Spleen (tissue), 11 donors: ENCODE results near the gene ZMYND8. TPM values are rescaled to one million over a fixed set of nuclear protein-coding genes. Genes with fewer than 3 reads are reported as not detected.

ENCODE experiments used
- DNase-seq: peaks from one replicate; pipeline ENCODE4 v3.0.0-alpha.2; 2020
- H3K27ac ChIP-seq, 8 donors: fragments of 200-600 bp; sonication (generic) in 7 of 8; 1 replicate in 4 of 8; 2 replicates in 4 of 8; pipeline versions ENCODE4 v1.5.0 to v1.8.0; 2016 to 2021; ENCODE audit warnings: inconsistent platforms in 4 of 8, mild to moderate bottlenecking in 4 of 8, moderate library complexity in 1 of 8
- H3K27me3 ChIP-seq, 7 donors: fragments of 200-600 bp; sonication (generic) in 6 of 7; replicated peaks in 1 of 7; 1 replicate in 4 of 7; 2 replicates in 3 of 7; pipeline versions ENCODE4 v1.5.0 to v1.8.0; 2016 to 2021; ENCODE audit warnings: inconsistent platforms in 3 of 7, mild to moderate bottlenecking in 1 of 7
- H3K36me3 ChIP-seq, 6 donors: fragments of 200-600 bp; sonication (generic) in 5 of 6; 1 replicate in 4 of 6; 2 replicates in 2 of 6; pipeline versions ENCODE4 v1.5.0 to v1.8.0; 2016 to 2021; ENCODE audit warnings: inconsistent platforms in 2 of 6
- H3K4me1 ChIP-seq, 6 donors: fragments of 200-600 bp; sonication (generic) in 5 of 6; 1 replicate in 3 of 6; 2 replicates in 3 of 6; pipeline versions ENCODE4 v1.5.0 to v1.8.0; 2016 to 2021; ENCODE audit warnings: inconsistent platforms in 3 of 6
- H3K4me3 ChIP-seq, 8 donors: fragments of 200-600 bp; sonication (generic) in 7 of 8; 1 replicate in 4 of 8; 2 replicates in 4 of 8; pipeline versions ENCODE4 v1.5.0 to v1.8.0; 2016 to 2021; ENCODE audit warnings: inconsistent platforms in 4 of 8, mild to moderate bottlenecking in 4 of 8, moderate library complexity in 2 of 8
- H3K9me3 ChIP-seq, 8 donors: fragments of 200-600 bp; sonication (generic) in 7 of 8; 1 replicate in 4 of 8; 2 replicates in 4 of 8; pipeline versions ENCODE4 v1.5.0 to v1.8.0; 2016 to 2021; ENCODE audit warnings: inconsistent platforms in 4 of 8
- POLR2A ChIP-seq, 3 donors: fragments of 450-650 bp; IDR thresholded peaks; one replicate each; pipeline ENCODE4 v1.5.1; 2017; ENCODE audit warnings: antibody characterized with exemption in 3 of 3, mild to moderate bottlenecking in 1 of 3
- POLR2AphosphoS5 ChIP-seq, 3 donors: sonication (generic); formaldehyde crosslinking; IDR thresholded peaks; one replicate each; pipeline ENCODE4 v1.5.1; 2017; ENCODE audit warnings: antibody characterized with exemption in 3 of 3
- WGBS, 5 donors: extraction: QIAGEN DNeasy Blood & Tissue Kit in 3 of 5; methylation state at CpG; one replicate each; pipeline versions ENCODE4 v1.1.5 to v1.1.7; 2013 to 2018; 5-methylcytosine and 5-hydroxymethylcytosine counted together
- intact Hi-C: fragments of 100-400 bp; cut with DNase I; formaldehyde crosslinking; loops from one replicate; pipeline ENCODE4 v1.15.0; 2023; ENCODE audit warnings: low total_unique reads
- polyA plus RNA-seq, 3 donors: library from polyadenylated mRNA; stranded (reverse); fragments of 200-250 nt; gene quantifications; one replicate each; pipeline ENCODE4 v1.2.1, GENCODE V29; 2013
- total RNA-seq, 7 donors: library from RNA; depleted of rRNA in 3 of 7; stranded (reverse); fragments of >200 nt in 3 of 7; fragmentation: NEBNext Ultra II Directional in 4 of 7; extraction: Animal tissue kit (Norgen Biotek cat#: 25700) in 4 of 7; gene quantifications; one replicate each; pipeline versions ENCODE4 v1.1.0 to v1.2.1, GENCODE V29; 2016 to 2021
- TF ChIP-seq, protein P1 (sequence below), 11 experiments: fragments of 200-600 bp in 7 of 11; fragments of 450-650 bp in 4 of 11; sonication (generic) in 4 of 11; IDR thresholded peaks in 8 of 11; conservative IDR thresholded peaks in 3 of 11; 1 replicate in 7 of 11; 2 replicates in 4 of 11; pipeline versions ENCODE4 v1.4.0 to v1.8.0; 2016 to 2021; ENCODE audit warnings: antibody characterized with exemption in 11 of 11, inconsistent platforms in 4 of 11, mild to moderate bottlenecking in 1 of 11
- donor health status: healthy with polysubstance abuse.
- donor health status: DM: no; HTN: no; CAD: no; lungs with moderate emphysema.
- donor health status: DM: no; HTN: no; CAD: no.
- donor health status: Bipolar disorder and iron deficiency.
- donor health status: healthy.
- donor health status: DM: no; HTN: no; CAD: no.
- donor health status: DM: yes; HTN: yes; CAD: no.

The ZMYND8 gene
- total and polyA plus RNA-seq, 10 donors: 12.5 to 64.0 (median 46.8) TPM

DNA sequence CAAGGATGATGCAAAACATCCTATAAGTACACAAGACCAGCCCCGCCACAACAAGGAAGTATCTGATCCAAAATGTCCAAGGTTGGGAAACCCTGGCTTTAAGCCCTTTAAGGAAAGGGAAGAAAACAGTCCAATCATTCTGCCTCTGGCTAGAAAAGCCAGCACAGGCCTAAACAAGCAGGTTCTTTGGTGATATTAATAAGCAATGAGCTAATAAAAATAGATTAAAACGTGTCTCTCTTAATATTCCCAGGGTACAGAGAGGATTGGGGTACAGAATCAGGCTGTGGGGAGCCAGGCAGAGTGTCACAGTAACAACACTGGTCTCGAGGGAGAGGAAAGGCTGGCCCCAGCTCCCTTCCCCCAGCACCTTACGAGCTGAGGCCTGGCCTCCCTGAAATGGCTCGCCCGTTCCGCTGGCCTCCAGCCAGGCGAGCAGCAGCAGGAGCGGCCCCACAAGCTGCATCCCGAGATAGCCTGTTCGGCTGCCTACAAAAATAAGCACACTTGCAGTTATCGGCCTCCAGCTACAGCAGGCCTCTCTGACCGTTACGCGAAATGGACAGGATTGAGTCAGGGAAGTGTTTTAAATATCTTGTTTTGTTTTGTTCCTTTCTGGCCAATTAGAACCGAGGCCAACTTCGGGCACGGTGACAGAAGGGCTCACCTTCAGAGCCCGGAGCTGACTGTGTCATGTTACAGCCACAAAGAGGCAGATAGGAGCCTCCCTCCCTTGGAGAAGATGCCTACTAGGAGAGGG is 4.0 kb upstream of the ZMYND8 start:
- Histone ChIP-seq H3K36me3 (no peaks in the 10 kb centered on the region), H3K27ac (peak overlapping the region; percentile 96 to 99 (median 98)), H3K4me1 (peaks cover 53 to 81% (median 73%) of the 10 kb centered on the region in 6 donors), H3K4me3 (peak overlapping the region in 4 of 8 donors; percentile 1 to 53 (median 9)), H3K27me3 (no peaks in the 10 kb centered on the region), H3K9me3 (no peaks in the 10 kb centered on the region)
- peak; percentile 90 for DNase-seq
- intact Hi-C loops: no loop called here
- TF ChIP-seq, protein P1, sequence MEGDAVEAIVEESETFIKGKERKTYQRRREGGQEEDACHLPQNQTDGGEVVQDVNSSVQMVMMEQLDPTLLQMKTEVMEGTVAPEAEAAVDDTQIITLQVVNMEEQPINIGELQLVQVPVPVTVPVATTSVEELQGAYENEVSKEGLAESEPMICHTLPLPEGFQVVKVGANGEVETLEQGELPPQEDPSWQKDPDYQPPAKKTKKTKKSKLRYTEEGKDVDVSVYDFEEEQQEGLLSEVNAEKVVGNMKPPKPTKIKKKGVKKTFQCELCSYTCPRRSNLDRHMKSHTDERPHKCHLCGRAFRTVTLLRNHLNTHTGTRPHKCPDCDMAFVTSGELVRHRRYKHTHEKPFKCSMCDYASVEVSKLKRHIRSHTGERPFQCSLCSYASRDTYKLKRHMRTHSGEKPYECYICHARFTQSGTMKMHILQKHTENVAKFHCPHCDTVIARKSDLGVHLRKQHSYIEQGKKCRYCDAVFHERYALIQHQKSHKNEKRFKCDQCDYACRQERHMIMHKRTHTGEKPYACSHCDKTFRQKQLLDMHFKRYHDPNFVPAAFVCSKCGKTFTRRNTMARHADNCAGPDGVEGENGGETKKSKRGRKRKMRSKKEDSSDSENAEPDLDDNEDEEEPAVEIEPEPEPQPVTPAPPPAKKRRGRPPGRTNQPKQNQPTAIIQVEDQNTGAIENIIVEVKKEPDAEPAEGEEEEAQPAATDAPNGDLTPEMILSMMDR (IDR thresholded peaks at IDR 0.05 in 8 of 11, conservative IDR thresholded peaks at IDR 0.05 in 3 of 11): no peak
- TF ChIP-seq POLR2A (IDR thresholded peaks at IDR 0.05) (peak in 1 of 3 donors; percentile 21), POLR2AphosphoS5 (IDR thresholded peaks at IDR 0.05) (peak; percentile 92 to 94 (median 94))
- 10 to 21% (median 16%) methylated on average over 19 of the region's 19 CpGs for WGBS, 5 donors

DNA sequence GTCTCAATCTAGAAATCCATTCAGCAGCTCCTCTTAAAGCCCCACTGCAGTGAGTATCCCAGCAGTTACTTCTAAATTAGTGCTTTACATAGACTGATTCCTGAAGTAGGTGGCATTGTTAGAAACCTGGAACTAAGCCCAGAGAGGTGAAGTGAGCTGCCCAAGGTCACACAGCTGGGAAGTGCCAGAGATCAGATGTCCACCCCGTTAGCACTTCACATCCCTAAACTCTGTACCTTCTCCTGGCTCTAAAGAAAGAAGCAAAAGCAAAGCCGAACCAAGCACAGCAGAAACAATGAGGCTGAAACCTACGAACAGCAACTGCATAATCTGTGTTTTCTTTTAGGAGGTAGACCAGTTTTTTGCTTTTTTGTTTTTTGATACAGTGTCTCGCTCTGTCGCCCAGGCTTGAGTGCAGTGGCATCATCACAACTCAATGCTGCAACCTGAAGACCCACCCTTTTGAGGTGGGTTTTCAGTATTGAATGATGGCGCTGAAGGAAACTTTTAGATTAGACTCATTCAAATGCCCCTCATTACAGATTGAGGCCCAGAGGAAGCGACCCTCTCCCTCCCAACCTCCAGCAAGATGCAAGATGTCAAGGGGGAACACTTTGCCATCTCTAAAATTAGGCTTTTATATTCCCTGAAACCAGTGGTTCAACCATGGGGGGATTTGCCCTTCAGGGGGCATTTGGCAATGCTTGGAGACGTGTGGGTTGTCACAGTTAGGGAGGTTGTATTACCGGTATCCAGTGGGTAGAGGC is 3.2 kb upstream of the ZMYND8 start:
- H3K36me3 ChIP-seq: no peaks in the 10 kb centered on the region
- no peaks in the 10 kb centered on the region for H3K9me3 ChIP-seq
- TF ChIP-seq, protein P1 (IDR thresholded peaks at IDR 0.05 in 8 of 11, conservative IDR thresholded peaks at IDR 0.05 in 3 of 11): no peak
- TF ChIP-seq POLR2A (IDR thresholded peaks at IDR 0.05) (no peak), POLR2AphosphoS5 (IDR thresholded peaks at IDR 0.05) (no peak)
- H3K27ac ChIP-seq: peak overlapping the region; percentile 96 to 99 (median 98)
- peak; percentile 25 for DNase-seq
- WGBS, 5 donors: 52 to 69% (median 61%) methylated on average over 9 of the region's 9 CpGs
- intact Hi-C loops: no loop called here
- H3K4me1 ChIP-seq: peaks cover 61 to 85% (median 81%) of the 10 kb centered on the region in 6 donors
- H3K4me3 ChIP-seq: peak overlapping the region in 1 of 8 donors; percentile 62
- H3K27me3 ChIP-seq: no peaks in the 10 kb centered on the region

DNA sequence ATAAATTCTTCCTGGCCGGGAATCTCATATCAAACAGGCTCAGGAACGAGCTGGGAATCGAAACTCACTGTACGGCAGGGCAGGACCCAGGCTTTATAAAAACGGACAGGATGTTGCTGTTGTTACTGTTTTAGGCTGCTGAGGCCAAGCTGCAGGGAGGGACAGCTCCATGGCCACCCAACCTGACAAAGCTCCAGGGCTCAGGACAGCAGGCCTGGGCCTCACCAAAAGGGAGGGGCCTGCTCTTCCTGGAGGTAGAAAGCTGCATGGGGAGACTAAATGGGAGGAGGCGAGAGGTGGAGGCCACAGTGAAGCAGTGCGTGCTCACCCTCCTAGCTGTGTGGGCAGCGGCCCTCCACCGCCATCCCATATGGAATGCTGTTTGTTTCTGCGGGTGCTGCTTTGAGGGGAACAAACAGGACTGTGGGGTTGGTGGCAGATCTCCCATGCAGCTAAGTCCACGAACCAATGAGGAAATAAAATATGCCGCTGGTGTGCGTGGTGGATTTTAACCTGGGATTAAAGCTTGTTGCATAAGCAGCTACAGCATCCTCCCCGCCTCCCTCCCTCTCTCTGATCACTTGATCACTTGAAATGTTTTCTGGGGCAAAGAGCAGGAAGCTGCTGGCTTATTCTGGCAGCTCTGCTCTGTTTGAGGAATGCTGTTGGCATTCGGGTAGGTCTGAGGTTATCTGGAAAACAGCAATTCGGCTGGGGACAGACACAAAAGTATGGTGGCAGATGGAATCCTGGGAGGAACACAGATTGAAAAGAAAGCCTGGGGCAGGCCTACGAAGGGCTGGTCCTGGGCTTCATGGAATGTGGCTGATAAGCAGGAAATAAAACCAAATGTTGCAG is 2.4 kb upstream of the ZMYND8 start:
- WGBS, 5 donors: 30 to 45% (median 44%) methylated on average over 17 of the region's 17 CpGs
- peak in 1 of 3 donors; percentile 7 for TF ChIP-seq POLR2A (IDR thresholded peaks at IDR 0.05)
- TF ChIP-seq, protein P1 (IDR thresholded peaks at IDR 0.05 in 8 of 11, conservative IDR thresholded peaks at IDR 0.05 in 3 of 11): no peak
- TF ChIP-seq POLR2AphosphoS5 (IDR thresholded peaks at IDR 0.05): peak; percentile 59 to 82 (median 76)
- Histone ChIP-seq H3K36me3 (no peaks in the 10 kb centered on the region), H3K27ac (peak overlapping the region; percentile 96 to 99 (median 98)), H3K4me1 (peaks cover 67 to 93% (median 89%) of the 10 kb centered on the region in 6 donors), H3K4me3 (peak overlapping the region in 1 of 8 donors; percentile 62), H3K9me3 (no peaks in the 10 kb centered on the region), H3K27me3 (no peaks in the 10 kb centered on the region)
- peak; percentile 85 for DNase-seq
- intact Hi-C loops: no loop called here
